HG03103 (cell line): Measurements from ENCODE around the gene DLX4.

ENCODE experiments used
- ATAC-seq: cut with Tn5 transposase; IDR thresholded peaks from one replicate; pipeline ENCODE4 v1.9.1; 2021; ENCODE audit warnings: low read depth; ENCODE audit not compliant: unreplicated experiment

Gene DLX4, protein sequence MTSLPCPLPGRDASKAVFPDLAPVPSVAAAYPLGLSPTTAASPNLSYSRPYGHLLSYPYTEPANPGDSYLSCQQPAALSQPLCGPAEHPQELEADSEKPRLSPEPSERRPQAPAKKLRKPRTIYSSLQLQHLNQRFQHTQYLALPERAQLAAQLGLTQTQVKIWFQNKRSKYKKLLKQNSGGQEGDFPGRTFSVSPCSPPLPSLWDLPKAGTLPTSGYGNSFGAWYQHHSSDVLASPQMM

DNA sequence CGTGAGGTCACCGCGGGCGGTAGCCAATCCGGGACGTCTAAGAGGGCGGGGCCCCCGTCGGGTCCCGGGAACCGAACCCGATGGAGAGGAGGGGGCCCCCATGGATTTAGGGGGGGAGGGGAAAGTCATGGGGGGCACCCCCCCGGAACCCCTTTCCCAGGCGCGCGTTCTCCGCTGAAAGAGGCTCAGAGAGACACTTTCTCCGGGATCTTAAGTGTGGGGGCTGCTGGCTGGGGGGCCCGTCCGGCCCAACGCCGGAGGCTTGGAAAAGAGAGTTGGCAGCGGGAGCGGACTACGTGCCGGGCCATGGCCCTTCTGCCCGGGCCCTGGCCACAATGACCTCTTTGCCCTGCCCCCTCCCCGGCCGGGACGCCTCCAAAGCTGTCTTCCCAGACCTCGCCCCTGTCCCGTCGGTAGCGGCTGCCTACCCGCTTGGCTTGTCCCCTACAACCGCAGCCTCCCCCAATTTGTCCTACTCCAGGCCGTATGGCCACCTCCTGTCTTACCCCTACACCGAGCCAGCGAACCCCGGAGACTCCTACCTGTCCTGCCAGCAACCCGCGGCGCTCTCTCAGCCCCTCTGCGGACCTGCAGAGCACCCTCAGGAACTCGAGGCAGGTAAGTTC is at the start of gene DLX4:
TSS of gene DLX4 (plus strand) at position 57 of the 626 bp plus-strand sequence. CDS start at position 336, 279 bp downstream.
- ATAC-seq: no peak

DNA sequence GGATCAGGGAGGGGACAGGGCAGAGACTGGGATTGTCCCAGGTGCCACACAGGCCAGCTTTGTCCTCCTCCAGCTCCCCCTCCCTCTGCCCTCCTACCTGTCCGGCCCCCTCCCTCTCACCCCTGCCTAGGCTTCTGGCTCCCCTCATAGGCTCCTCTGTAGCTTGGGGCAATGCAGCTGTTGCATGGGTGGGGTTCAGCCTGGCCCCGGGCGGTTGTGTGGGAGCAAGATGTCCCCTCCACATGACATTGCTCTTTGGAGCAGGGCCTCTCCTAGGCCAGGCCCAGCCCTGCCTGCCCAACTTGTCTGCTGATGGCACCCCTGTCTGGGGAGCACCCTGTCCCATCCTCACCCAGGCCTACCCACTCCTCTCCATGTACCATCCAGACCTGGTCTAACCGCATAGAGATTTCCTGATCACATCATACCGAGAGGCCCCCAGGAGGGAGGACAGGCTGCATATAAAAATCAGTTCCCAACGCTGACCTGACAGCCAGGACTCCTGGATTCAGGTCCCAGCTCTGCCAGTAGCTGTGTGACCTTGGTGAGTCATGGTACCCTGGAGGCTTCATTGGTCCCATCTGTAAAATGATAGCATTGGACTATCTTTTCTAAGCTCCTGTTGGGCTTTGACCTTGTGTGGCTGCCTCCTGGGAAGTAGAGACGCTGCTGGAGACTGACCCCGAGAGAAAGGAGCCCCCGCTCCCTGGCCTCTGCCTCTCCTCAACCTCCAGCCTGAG is 48.8 kb upstream of the DLX4 start:
- ATAC-seq: no peak

- no peak for ATAC-seq
Measured at GRCh38 chr17:49922095-49922494, 46.9 kb upstream of the DLX4 start.

DNA sequence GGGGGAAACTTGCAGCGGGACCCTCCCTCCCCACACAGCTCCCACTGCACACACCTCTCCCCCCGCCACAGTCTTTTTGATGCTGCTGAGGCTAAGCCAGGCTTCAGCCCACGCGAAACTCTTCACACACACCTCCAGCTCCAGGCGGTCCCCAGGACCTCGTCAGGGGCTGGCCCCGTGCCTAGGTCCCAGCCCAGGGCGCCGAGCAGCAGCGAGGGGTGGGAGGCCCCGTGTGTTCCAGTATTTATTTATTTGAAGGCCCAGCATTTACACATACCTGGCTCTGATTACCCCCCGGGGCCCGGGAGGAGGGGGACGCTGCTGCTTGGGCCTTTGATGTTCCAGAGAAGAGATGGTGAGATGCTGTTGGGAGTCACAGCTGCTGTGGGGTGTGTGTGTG is 44.9 kb upstream of the DLX4 start:
- no peak for ATAC-seq

GRCh38 chr17:49924589-49924988 is 44.4 kb upstream of the DLX4 start:
- no peak for ATAC-seq

DNA sequence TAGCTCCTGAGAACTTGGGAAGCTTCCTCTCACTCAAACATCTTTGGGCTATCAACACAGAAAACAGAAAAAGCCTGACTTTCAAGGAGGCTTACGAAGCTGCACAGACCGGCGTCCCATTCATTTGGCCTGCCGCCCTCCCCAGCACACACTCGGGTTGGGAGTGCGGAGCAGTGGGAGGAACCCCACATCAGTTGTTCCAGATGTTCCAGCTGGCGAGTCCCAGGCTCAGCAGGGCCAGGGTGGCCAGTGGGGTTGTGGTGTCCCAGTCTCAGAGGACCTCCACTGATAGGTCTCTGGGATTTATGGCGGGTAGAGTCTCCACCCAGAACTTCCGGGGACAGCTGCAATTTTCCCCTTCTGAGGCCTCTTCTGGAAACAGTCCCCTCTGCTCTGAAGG is 43.1 kb upstream of the DLX4 start:
- no peak for ATAC-seq

GRCh38 chr17:49926886-49927285 is 42.1 kb upstream of the DLX4 start:
- no peak for ATAC-seq

GRCh38 chr17:49928126-49928800 is 40.7 kb upstream of the DLX4 start:
- no peak for ATAC-seq

DNA sequence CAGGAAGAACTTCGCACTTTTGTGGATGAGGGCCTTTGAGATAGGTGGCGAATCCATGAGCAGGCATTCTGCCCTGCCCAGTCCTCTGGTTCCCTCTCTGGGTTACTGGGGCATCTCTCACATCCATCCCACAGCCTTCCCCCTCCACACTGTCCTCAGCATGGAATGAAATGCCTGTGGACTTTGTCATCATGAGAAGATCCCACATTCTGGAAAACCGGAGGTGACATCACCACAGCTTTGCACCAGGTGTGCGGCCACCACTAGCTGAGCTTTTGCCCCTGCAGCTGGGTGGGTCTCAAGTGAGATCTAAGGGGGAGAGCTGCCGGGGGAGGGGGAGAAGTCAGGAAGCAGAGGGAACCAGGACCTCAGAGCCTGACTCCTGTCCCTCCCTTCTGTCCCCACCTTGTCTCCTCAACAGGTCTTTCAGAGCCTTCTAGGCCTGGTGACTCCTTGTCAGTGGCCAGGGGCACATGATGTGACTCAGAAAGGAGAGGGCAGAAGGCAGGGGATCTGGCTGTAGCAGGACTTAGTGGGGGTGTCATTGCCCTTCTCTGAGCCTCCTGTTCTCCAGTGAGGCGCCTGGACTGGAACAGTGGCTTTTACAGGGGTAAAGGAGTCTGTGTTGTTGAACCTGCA is 40.0 kb upstream of the DLX4 start:
- no peak for ATAC-seq

GRCh38 chr17:49930880-49931279 is 38.1 kb upstream of the DLX4 start:
- no peak for ATAC-seq

DNA sequence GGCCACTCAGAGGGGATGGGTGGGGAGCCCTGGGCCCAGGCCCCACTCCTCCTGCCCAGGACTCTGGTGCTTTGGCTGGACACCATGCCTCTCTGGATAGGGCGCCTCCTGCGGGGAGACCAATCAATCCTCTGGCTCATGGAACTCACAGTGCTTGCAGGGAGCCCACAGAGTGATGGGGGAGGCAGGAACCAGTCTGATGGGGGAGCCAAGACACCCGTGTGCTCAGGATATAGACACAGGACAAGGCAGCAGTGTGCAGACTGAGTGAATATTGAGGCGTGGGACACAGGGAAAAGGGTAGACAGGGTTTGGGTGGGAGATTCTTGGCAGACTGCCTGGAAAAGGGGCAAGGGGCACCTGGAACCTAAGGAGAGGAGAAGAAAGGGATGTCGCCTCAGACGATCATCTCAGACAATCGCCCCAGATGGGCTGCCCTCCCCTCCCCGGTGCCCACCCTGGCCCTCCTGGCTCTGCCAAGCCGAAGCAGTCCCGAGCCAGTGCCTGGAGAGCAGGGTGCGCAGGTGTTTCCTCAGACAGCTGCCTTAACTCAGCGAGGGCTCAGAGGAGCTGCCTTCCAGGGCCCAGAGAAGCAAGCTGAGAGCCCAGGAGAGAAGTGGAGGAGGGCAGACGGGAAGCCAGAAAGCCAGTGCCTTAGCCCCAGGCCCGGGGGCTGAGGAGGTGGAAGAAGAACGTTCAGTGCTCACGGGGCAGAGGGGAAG is 37.4 kb upstream of the DLX4 start:
- ATAC-seq: no peak

- ATAC-seq: no peak
Measured at GRCh38 chr17:49932138-49932723, 36.8 kb upstream of the DLX4 start.

DNA sequence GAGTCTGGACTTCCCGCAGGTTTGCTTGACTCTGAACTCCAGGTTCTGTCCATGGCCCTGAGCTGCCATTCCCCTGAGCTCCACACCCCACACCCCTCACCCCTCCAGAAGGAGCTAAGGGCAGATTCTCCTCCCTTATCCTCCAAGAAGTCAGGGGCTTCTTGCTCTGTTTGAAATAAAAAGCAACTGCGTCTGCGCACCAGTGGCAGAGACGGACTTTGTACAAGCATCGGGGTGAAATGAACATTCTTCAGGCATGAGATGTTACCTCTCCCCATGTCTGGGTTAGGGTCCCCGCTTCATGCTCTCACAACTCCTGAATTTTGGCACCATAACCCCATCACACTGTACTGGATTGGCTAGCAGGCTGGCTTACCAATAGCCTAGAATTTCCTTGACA is 36.1 kb upstream of the DLX4 start:
- ATAC-seq: no peak

DNA sequence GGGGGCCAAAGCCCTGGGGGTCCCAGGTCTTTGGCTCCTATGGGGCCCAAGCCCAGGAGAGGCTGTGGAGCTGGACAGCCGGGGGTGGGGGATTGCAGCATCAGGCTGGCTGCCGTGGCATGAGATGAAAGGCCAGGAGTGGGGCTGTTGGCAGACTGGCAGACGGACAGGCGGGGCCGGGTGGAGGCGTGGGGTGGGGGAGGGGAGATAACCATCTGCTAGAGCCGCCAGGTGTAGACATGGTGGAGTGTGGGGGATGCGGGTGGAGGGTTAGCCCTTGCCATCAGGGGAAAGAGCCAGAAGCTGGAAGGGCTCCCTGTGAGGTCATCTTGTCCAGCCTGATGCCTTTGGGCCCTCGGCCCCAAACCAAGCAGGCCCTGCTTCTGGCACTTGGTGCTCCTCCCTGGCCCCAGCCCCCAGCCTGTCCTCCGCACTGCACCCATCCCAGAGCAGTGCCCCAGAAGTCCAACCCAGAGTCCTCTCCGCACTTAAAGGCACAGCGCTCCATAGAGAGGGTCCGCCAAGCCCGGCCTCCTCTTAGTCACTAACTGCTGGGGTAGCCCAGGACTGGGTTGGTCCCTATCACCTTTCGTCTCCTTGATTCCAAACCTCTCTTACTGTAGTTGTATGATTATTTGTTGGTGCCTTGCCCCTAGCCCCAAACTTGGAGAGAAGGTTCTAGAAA is 33.3 kb upstream of the DLX4 start:
- ATAC-seq: no peak

GRCh38 chr17:49936386-49936785 is 32.6 kb upstream of the DLX4 start:
- ATAC-seq: no peak

- no peak for ATAC-seq
Measured at GRCh38 chr17:49939318-49939717, 29.7 kb upstream of the DLX4 start.

DNA sequence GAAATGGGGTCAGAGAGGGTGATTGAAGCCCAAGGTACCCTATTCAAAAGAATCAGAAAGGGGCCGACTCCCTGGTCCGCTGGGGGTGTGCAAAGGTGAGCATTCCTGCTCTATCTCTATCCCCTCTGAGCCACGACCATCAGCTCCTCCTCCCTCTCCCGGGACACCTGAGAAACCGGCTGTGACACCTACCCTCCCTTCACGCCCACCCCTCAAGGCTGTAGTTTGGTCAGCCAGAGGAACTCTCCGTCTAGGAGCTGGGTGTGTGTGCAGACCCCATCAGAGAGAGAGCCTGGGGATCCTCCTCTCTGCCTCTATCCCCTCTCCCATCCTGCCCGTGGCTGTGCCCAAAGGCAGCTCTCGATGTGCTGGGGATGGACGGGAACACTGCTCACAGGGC is 27.6 kb upstream of the DLX4 start:
- ATAC-seq: no peak

GRCh38 chr17:49942947-49943346 is 26.0 kb upstream of the DLX4 start:
- ATAC-seq: no peak

- ATAC-seq: no peak
Measured at GRCh38 chr17:49944273-49944870, 24.6 kb upstream of the DLX4 start.
